Effector memory CD8-positive, alpha-beta T cell (primary cell): ENCODE results near the gene ZSCAN5B.
"Not testable (repeated sequence)": the region's sequence is repeated elsewhere in the genome, so short reads cannot be mapped to it uniquely, and the experiment has no call there.

ENCODE experiments used
- ATAC-seq: fragments of 150-1000 bp; cut with Tn5 transposase; replicated peaks from 2 replicates; pipeline ENCODE4 v1.10.0; 2021; ENCODE audit warnings: mild to moderate bottlenecking, moderate library complexity
- DNase-seq, 3 experiments: peaks; one replicate each; pipeline ENCODE4 v3.0.0; 2021
- H3K27ac Mint-ChIP-seq, 2 donors: one replicate each; pipeline ENCODE4 v1.8.0; 2022; ENCODE audit warnings: mild to moderate bottlenecking in 2 of 2, mixed read lengths in 2 of 2, moderate library complexity in 2 of 2
- H3K27me3 Mint-ChIP-seq, 2 donors: one replicate each; pipeline ENCODE4 v1.8.0; 2022; ENCODE audit warnings: mixed read lengths in 2 of 2
- H3K36me3 Mint-ChIP-seq: one replicate; pipeline ENCODE4 v1.8.0; 2022; ENCODE audit warnings: mild to moderate bottlenecking, moderate library complexity, mixed read lengths; ENCODE audit not compliant: insufficient read depth
- H3K4me1 Mint-ChIP-seq, 2 donors: one replicate each; pipeline ENCODE4 v1.8.0; 2022; ENCODE audit warnings: low read depth in 2 of 2, mixed read lengths in 2 of 2
- H3K4me3 Mint-ChIP-seq, 2 donors: one replicate each; pipeline ENCODE4 v1.8.0; 2022; ENCODE audit warnings: mild to moderate bottlenecking in 2 of 2, mixed read lengths in 2 of 2, moderate library complexity in 2 of 2
- H3K9me3 Mint-ChIP-seq, 2 donors: one replicate each; pipeline ENCODE4 v1.8.0; 2022; ENCODE audit warnings: mixed read lengths in 2 of 2
- total RNA-seq, 9 experiments: gene quantifications; one replicate each; lab custom pipeline; 2026; lab: John Stamatoyannopoulos, UW

Gene ZSCAN5B, protein sequence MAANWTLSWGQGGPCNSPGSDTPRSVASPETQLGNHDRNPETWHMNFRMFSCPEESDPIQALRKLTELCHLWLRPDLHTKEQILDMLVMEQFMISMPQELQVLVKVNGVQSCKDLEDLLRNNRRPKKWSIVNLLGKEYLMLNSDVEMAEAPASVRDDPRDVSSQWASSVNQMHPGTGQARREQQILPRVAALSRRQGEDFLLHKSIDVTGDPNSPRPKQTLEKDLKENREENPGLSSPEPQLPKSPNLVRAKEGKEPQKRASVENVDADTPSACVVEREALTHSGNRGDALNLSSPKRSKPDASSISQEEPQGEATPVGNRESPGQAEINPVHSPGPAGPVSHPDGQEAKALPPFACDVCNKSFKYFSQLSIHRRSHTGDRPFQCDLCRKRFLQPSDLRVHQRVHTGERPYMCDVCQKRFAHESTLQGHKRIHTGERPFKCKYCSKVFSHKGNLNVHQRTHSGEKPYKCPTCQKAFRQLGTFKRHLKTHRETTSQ
- 0 to 0.19 (median 0.07) reads per million in 9 experiments for total RNA-seq

DNA sequence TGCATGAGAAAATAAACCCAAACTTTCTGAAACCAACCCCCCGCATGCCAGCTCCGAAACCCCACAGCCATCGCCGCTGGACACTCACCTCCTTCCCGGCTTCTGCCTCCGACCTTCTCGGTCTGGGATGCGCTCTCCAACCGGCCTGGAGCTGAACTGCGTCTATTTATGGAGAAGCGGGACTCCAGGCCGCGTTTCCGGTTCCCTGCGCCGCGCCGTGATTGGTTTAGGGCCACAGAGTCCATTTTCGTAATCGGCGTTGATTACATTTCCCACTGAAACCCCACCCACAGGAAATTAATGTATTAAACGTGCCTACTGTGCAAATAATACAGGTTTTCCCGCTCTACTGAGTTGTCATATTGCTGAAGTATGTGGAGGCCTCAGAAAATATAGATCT is at the start of gene ZSCAN5B:
ZSCAN5B (minus strand) TSS at position 138 of the 400 bp plus-strand sequence. CDS start 4,731 bp downstream, outside the sequence.
- not testable (repeated sequence) for H3K4me3 Mint-ChIP-seq, H3K4me1 Mint-ChIP-seq, ATAC-seq, H3K36me3 Mint-ChIP-seq, H3K27ac Mint-ChIP-seq, DNase-seq, H3K9me3 Mint-ChIP-seq
- peaks cover 16 to 37% of the 10 kb centered on the region in 2 donors for H3K27me3 Mint-ChIP-seq

DNA sequence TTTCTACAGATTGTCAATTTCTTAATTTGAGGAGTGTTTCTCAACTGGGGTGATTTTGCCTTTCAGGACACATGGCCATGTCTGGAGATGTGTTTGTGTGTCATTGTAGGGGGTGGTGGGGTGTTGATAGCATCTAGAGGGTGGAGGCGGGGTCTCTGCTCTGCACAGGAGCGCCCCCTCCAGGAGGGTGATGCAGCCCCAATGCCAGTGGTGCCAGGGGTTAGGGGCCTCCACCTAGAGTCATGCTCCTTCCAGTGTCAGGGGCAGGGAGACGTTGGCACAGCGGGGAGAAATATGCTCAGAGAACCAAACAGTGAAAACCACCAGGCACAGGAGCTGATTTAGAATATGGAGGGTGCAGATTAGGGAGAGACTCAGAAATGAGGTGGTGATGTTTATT is 48.2 kb upstream of the ZSCAN5B start:
- ATAC-seq, H3K9me3 Mint-ChIP-seq, DNase-seq, H3K4me1 Mint-ChIP-seq, H3K36me3 Mint-ChIP-seq, H3K4me3 Mint-ChIP-seq, H3K27ac Mint-ChIP-seq, H3K27me3 Mint-ChIP-seq: not testable (repeated sequence)

DNA sequence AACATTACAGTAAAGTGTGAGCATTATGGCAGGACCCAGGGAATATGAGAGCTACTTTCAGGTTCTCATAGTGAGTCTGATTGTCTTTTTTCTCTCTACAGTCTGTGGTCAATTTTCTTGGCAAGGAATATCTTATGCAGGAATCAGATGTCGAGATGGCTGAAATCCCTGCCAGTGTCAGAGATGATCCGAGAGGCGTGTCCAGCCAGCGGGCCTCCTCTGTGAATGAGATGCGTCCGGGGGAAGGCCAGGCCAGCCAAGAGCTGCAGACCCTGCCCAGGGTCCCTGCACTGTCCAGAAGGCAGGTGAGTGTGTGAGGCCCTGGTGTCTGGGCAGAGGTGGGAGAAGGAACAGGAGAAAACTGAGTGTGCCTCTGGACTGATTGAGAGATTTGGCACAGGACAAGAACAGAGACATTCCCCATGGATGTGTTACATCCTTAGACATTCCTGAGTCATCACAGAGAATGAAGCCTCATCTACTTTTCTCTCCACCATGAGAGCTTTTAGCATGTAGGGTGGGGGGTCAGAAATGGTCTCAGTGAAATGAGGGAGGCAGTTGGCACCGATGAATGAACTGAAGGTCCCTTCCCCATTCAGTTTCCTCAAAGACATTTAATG is 47.6 kb upstream of the ZSCAN5B start:
- no peak for DNase-seq

DNA sequence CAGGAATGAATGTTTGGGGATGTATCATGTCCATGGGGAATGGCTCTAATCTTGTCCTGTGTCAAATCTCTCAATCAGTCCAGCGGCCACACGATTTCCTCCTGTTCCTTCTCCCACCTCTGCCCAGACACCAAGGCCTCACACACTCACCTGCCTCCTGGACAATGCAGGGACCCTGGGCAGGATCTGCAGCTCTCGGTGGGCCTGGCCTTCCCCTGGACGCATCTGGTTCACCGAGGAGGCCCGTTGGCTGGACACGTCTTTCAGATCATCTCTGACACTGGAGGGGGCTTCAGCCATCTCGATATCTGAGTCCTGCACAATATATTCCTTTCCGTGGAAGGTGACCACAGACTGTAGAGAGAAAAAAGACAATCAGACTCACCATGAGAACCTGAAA is 25.9 kb upstream of the ZSCAN5B start:
- no peak overlapping the region for H3K4me3 Mint-ChIP-seq
- no peak for DNase-seq
- peaks cover 4% of the 10 kb centered on the region for H3K36me3 Mint-ChIP-seq
- no peak for ATAC-seq
- H3K9me3 Mint-ChIP-seq: no peaks in the 10 kb centered on the region
- H3K27ac Mint-ChIP-seq: no peak overlapping the region
- peaks cover 0 to 3% of the 10 kb centered on the region in 2 donors for H3K4me1 Mint-ChIP-seq
- H3K27me3 Mint-ChIP-seq: no peaks in the 10 kb centered on the region

More for the DNA sequence above, 47.6 kb upstream of the ZSCAN5B start:
- Mint-ChIP-seq H3K27ac (no peak overlapping the region), H3K36me3 (no peaks in the 10 kb centered on the region), H3K9me3 (no peaks in the 10 kb centered on the region), H3K27me3 (no peaks in the 10 kb centered on the region), H3K4me3 (no peak overlapping the region), H3K4me1 (no peaks in the 10 kb centered on the region)
- no peak for ATAC-seq

DNA sequence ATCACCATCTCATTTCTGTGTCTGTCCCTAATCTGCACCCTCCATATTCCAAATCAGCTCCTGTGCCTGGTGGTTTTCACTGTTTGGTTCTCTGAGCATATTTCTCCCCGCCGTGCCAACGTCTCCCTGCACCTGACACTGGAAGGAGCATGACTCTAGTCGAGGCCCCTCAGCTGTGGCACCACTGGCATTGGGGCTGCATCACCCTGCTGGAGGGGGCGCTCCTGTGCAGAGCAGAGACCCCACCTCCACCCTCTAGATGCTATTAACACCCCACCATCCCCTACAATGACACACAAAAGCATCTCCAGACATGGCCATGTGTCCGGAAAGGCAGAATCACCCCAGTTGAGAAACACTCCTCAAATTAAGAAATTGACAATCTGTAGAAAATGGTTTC is 25.3 kb upstream of the ZSCAN5B start:
- Mint-ChIP-seq H3K4me3 (no peak overlapping the region), H3K4me1 (peaks cover 0 to 3% of the 10 kb centered on the region in 2 donors), H3K27ac (no peak overlapping the region), H3K27me3 (peaks cover 0 to 5% of the 10 kb centered on the region in 2 donors), H3K9me3 (no peaks in the 10 kb centered on the region), H3K36me3 (peaks cover 4% of the 10 kb centered on the region)
- DNase-seq (no peak), ATAC-seq (no peak)

DNA sequence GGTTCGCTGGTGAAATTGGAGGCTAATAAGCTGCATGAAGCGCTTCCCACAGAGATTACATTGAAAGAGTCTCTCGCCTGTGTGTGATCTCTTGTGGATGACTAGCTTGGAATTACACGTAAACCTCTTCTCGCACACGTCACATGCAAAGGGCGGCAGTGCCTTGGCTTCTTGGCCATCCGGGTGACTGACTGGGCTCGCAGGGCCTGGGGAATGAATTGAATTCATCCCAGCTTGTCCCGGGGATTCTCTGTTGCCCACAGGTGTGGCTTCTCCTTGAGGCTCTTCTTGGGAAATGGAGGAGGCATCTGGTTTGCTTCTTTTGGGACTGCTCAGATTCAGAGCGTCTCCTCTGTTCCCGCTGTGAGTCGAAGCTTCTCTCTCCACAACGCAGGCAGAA is 24.3 kb upstream of the ZSCAN5B start:
- H3K4me1 Mint-ChIP-seq: peaks cover 0 to 3% of the 10 kb centered on the region in 2 donors
- H3K36me3 Mint-ChIP-seq: peaks cover 4% of the 10 kb centered on the region
- no peak overlapping the region for H3K4me3 Mint-ChIP-seq
- no peak for DNase-seq
- no peaks in the 10 kb centered on the region for H3K9me3 Mint-ChIP-seq
- no peak overlapping the region for H3K27ac Mint-ChIP-seq
- no peak for ATAC-seq
- peaks cover 0 to 9% of the 10 kb centered on the region in 2 donors for H3K27me3 Mint-ChIP-seq

DNA sequence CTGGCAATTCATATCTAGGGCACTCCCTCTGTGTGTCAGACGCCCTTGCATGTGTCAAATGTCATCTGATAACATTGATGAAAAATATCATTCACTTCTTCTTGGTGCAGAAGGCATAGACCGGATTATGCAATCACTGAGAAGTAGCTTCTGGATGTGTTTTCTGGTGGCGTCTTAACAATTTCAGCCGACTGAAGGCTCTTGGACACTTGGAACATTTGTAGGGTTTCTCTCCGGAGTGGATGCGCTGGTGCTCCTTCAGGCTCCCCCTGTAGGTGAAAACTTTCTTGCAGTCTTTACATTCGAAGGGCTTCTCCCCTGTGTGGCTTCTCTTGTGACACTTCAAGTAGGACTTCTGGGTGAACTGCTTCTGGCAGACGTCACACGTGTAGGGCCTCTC is 23.9 kb upstream of the ZSCAN5B start:
- not testable (repeated sequence) for H3K9me3 Mint-ChIP-seq, H3K4me3 Mint-ChIP-seq, DNase-seq

DNA sequence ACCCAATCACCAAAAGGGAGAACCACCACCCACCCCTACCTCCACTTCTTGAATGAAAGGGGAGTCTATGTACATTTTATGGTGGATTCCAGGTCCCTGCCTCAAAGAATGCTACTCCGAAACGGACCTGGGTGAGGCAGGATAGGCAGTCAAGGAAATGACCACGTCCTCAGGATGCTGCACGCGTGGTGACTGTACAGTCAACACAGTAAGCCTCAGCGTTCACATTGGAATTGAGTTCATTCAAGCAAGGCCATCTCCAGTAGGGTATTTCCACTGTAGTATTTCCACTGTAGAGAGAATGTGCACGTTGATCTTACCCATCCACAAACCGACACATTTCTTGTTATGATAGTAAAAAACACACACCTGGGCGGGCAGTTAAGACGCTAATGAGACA is 21.4 kb upstream of the ZSCAN5B start:
- DNase-seq: no peak
- Mint-ChIP-seq H3K36me3 (peaks cover 4% of the 10 kb centered on the region), H3K4me1 (no peaks in the 10 kb centered on the region), H3K4me3 (no peak overlapping the region), H3K27ac (no peak overlapping the region), H3K27me3 (peaks cover 9 to 28% of the 10 kb centered on the region in 2 donors), H3K9me3 (no peaks in the 10 kb centered on the region)
- no peak for ATAC-seq

More for the DNA sequence above, 23.9 kb upstream of the ZSCAN5B start:
- not testable (repeated sequence) for H3K36me3 Mint-ChIP-seq, H3K27me3 Mint-ChIP-seq, H3K27ac Mint-ChIP-seq, H3K4me1 Mint-ChIP-seq, ATAC-seq

DNA sequence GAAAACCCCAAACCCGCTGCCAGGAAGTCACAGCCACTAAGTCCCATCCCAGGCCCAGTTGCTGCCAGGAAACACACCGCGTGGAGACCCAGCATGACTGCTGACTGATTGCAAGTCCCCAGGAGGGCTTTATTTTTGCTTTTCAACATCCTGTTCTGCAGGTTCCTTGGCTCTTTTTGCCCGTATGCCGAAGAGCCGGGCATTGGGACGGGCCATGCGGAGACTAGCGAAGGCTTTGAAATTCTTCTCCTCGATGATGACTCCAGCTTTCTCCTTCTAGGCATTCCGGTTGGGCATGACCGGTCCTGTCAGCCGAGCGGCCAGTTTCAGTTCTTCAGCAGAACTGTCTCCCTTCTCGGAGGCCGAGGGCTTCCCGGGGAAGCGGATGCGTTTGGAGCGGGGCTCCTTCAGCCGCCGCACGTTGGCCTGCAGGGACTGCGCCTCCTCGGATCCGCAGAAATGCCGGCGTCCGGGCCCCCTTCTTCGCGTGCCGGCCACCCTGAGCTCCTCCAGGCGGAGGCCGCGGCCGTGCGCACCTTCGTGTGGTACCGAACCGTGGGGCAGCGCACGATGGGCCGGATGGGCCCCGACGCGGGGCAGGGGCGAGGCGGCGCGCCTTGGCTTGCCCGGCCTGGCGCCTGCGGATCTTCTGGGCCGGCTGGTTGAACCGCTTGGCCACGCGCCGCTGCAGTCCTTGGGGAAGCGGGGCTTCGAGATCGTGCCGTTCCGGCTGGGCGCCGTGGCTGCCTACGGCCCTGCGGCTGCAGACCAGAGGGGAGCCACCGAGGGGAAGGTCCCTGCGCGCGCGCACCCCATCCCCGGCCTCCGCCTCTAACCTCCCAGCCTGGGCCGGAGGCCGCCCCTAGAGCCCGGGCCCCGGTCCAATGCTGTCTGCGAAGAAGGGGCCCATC is 19.7 kb upstream of the ZSCAN5B start:
- no peak for ATAC-seq
- Mint-ChIP-seq H3K36me3 (no peaks in the 10 kb centered on the region), H3K27me3 (peaks cover 9 to 38% of the 10 kb centered on the region in 2 donors), H3K9me3 (no peaks in the 10 kb centered on the region), H3K4me3 (no peak overlapping the region), H3K27ac (no peak overlapping the region), H3K4me1 (no peaks in the 10 kb centered on the region)
- DNase-seq: no peak

DNA sequence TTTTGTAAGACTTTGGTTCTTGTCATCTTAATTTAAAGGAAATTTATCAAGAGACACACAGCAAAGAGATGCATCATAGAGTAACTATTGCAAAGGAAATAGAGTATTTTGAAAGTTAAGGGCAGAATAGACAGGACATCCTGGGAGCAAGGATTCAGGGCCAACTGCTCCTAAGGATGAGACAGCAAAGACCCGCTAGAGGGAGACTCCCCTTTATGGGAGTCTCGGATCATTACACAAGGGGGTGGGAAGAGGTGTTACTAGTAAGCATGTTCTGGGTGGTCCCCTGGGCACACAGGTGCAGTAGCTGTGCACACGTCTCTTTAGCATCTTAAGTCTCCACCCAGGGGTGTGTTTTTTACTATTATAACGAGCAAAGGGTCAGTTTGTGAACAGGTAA is 14.1 kb upstream of the ZSCAN5B start:
- ATAC-seq: no peak
- Mint-ChIP-seq H3K4me1 (no peaks in the 10 kb centered on the region), H3K9me3 (no peaks in the 10 kb centered on the region), H3K27ac (no peak overlapping the region), H3K4me3 (no peak overlapping the region), H3K36me3 (no peaks in the 10 kb centered on the region), H3K27me3 (peaks cover 27 to 61% of the 10 kb centered on the region in 2 donors)
- no peak for DNase-seq

DNA sequence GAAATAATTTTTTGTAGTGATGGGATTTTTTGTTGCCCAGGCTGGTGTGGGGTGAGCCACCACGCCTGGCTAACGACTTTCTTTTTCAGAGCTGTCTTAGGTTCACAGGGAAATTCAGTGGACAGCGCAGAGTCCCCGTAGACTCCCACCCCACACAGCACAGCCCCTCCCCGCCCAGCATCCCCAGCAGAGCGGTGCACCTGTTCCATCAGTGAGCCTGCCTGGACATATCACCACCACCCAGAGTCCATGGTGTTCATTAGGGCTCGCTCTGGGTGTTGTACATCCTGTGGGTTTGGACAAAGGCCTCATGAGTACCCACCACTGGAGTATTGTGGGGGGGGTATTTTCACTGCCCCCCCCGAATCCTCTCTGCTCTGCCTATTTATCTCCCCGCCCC is 12.5 kb upstream of the ZSCAN5B start:
- not testable (repeated sequence) for H3K9me3 Mint-ChIP-seq, H3K4me1 Mint-ChIP-seq, DNase-seq, H3K4me3 Mint-ChIP-seq, ATAC-seq, H3K36me3 Mint-ChIP-seq, H3K27ac Mint-ChIP-seq
- peaks cover 41 to 68% of the 10 kb centered on the region in 2 donors for H3K27me3 Mint-ChIP-seq

DNA sequence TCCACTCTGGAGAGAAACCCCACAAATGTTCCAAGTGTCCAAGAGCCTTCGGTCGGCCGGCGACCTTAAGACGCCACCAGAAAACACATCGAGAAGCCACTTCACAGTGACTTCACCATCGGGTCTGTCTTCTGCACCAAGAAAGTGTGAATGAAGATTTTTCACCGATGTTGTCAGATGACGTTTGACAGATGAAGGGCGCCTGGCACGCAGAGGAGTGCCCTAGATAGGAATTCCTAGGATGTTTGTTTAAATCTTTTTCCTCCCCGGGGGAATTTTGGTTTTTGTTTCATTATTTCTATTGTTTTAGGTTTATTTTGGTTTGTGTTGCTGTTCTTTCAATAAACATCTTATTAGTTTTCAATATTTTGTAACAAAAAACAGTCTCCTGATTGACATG is 11.5 kb upstream of the ZSCAN5B start:
- H3K27ac Mint-ChIP-seq: no peak overlapping the region
- no peaks in the 10 kb centered on the region for H3K4me1 Mint-ChIP-seq
- peaks cover 32 to 61% of the 10 kb centered on the region in 2 donors for H3K27me3 Mint-ChIP-seq
- ATAC-seq (no peak), DNase-seq (no peak)
- H3K36me3 Mint-ChIP-seq: no peaks in the 10 kb centered on the region
- H3K9me3 Mint-ChIP-seq: no peaks in the 10 kb centered on the region
- H3K4me3 Mint-ChIP-seq: no peak overlapping the region

DNA sequence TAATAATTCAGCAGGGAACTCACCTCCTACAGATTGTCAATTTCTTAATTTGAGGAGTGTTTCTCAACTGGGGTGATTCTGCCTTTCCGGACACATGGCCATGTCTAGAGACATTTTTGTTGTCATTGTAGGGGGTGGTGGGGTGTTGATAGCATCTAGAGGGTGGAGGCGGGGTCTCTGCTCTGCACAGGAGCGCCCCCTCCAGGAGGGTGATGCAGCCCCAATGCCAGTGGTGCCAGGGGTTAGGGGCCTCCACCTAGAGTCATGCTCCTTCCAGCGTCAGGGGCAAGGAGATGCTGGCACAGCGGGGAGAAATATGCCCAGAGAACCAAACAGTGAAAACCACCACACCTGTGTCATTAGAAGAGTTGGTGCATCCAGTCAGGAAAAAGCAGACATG is 10.0 kb upstream of the ZSCAN5B start:
- not testable (repeated sequence) for H3K36me3 Mint-ChIP-seq, DNase-seq, H3K9me3 Mint-ChIP-seq, ATAC-seq, H3K4me3 Mint-ChIP-seq, H3K4me1 Mint-ChIP-seq, H3K27ac Mint-ChIP-seq
- H3K27me3 Mint-ChIP-seq: peaks cover 32 to 49% of the 10 kb centered on the region in 2 donors
